ENCODE measurements around the gene SOX3. TPM values are rescaled to one million over a fixed set of nuclear protein-coding genes. Genes with fewer than 3 reads are reported as not detected.

Gene SOX3
- total and polyA plus RNA-seq, 2 experiments from 2014 or later = 0.42 TPM; not detected in 1

DNA sequence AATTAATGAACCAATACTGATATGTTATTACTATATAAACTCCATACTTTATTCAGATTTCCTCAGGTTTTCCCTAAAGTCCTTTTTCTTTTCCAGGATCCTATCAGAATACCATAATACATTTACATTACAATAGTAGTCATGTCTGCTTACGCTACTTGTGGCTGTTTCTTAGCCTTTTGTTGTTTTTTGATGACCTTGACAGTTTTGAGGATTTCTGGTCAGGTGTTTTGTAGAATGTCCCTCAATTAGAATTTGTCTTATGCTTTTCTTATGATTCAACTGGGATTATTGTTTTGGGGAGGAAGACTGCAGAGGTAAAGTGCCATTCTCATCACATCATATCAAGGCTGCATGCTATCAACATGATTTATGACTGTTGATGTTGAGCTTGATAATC is 9.1 kb downstream of the SOX3 start:
- TF ChIP-seq, protein P1, sequence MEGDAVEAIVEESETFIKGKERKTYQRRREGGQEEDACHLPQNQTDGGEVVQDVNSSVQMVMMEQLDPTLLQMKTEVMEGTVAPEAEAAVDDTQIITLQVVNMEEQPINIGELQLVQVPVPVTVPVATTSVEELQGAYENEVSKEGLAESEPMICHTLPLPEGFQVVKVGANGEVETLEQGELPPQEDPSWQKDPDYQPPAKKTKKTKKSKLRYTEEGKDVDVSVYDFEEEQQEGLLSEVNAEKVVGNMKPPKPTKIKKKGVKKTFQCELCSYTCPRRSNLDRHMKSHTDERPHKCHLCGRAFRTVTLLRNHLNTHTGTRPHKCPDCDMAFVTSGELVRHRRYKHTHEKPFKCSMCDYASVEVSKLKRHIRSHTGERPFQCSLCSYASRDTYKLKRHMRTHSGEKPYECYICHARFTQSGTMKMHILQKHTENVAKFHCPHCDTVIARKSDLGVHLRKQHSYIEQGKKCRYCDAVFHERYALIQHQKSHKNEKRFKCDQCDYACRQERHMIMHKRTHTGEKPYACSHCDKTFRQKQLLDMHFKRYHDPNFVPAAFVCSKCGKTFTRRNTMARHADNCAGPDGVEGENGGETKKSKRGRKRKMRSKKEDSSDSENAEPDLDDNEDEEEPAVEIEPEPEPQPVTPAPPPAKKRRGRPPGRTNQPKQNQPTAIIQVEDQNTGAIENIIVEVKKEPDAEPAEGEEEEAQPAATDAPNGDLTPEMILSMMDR (IDR thresholded peaks at IDR 0.05; ENCODE audit: low read depth, low read length) = no peak
- DNase-seq (ENCODE audit: low read depth in 1 of 2, low spot score in 1 of 2) = no peak
- H3K9me3 ChIP-seq (ENCODE audit: low read depth) = no peaks in the 10 kb centered on the region
- H3K4me3 ChIP-seq = no peak overlapping the region
- no peak overlapping the region for H3K27ac ChIP-seq
- H3K27me3 ChIP-seq = peaks cover 70% of the 10 kb centered on the region
- no peaks in the 10 kb centered on the region for H3K4me1 ChIP-seq (ENCODE audit: low read depth)
- no peaks in the 10 kb centered on the region for H3K36me3 ChIP-seq

DNA sequence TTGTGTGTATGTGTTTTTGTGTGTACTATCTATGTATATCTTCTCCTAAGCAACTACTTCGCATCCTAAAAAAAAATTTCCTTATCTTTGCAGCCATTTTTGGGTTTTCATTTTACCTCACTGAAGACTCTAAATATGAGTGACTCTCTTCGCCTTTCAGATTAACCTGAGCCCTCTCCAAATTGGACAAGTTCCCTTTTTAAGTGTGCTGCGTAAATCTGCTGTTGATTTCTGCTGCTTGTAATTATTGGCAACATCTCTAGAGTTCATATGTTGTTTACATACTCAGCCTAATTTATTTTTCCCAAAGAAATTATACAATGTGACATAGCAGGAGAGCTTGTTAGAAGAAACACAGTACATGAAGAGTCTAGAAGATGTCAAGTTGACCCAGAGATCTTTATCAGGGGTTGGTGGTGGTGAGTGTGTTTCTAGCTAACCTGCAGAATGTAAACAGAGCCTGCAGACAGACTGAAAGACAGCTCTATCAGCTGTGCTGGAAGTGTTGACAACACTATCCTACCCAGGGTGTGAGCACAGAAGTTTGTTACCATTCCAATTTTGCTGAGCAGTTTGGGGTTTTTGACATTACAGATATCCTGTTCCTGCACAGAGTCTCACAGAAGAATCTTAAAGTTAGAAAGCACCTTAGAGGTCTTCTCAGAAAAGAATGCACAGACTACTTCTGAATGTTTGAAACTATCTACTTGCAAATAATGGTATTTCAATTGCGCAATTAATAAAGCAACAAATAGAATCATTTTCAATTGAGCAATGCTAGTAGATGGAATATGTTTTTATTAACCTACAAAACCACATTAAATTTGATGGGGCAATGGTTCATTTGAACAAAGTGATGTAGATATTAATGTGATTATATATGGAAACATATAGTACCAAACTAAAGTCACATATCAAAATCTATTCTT is 12.5 kb downstream of the SOX3 start:
- H3K27ac ChIP-seq = no peak overlapping the region
- TF ChIP-seq, protein P1 (IDR thresholded peaks at IDR 0.05; ENCODE audit: low read depth, low read length) = no peak
- no peaks in the 10 kb centered on the region for H3K36me3 ChIP-seq
- no peaks in the 10 kb centered on the region for H3K4me1 ChIP-seq (ENCODE audit: low read depth)
- DNase-seq (ENCODE audit: low read depth in 1 of 2, low spot score in 1 of 2) = no peak
- no peaks in the 10 kb centered on the region for H3K9me3 ChIP-seq (ENCODE audit: low read depth)
- peaks cover 39% of the 10 kb centered on the region for H3K27me3 ChIP-seq
- H3K4me3 ChIP-seq = no peak overlapping the region

DNA sequence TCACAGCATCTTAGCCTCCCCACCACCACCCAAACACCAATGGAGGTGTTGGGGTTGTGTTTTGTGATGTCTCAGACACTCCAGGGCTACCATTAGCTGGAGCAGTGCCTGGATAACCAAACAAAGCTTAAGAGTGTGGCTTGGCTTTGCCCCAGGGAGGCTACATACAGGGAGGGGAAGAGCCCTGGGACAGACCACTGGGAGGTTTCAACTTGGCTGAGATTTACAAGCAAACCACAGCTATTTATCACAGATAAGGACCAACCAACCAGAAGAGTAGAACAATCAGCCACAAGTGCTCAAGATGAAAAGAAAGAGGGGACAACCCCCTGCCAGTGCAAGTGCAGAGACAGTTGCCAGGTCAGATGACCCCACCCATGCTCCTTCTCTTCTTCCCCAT is 24.1 kb downstream of the SOX3 start:
- Histone ChIP-seq H3K4me3 (no peak overlapping the region), H3K27ac (no peak overlapping the region), H3K4me1 (ENCODE audit: low read depth) (no peaks in the 10 kb centered on the region), H3K36me3 (no peaks in the 10 kb centered on the region), H3K9me3 (ENCODE audit: low read depth) (no peaks in the 10 kb centered on the region), H3K27me3 (peaks cover 7% of the 10 kb centered on the region)
- TF ChIP-seq, protein P1 (IDR thresholded peaks at IDR 0.05; ENCODE audit: low read depth, low read length) = no peak
- no peak for DNase-seq (ENCODE audit: low read depth in 1 of 2, low spot score in 1 of 2)

- no peaks in the 10 kb centered on the region for H3K9me3 ChIP-seq (ENCODE audit: low read depth)
- H3K36me3 ChIP-seq = no peaks in the 10 kb centered on the region
- TF ChIP-seq, protein P1 (IDR thresholded peaks at IDR 0.05; ENCODE audit: low read depth, low read length) = no peak
- DNase-seq (ENCODE audit: low read depth in 1 of 2, low spot score in 1 of 2) = no peak
- no peak overlapping the region for H3K4me3 ChIP-seq
- H3K27me3 ChIP-seq = peaks cover 3% of the 10 kb centered on the region
- H3K27ac ChIP-seq = no peak overlapping the region
- no peaks in the 10 kb centered on the region for H3K4me1 ChIP-seq (ENCODE audit: low read depth)
Measured at GRCh38 chrX:140477987-140478386, 26.9 kb downstream of the SOX3 start.

DNA sequence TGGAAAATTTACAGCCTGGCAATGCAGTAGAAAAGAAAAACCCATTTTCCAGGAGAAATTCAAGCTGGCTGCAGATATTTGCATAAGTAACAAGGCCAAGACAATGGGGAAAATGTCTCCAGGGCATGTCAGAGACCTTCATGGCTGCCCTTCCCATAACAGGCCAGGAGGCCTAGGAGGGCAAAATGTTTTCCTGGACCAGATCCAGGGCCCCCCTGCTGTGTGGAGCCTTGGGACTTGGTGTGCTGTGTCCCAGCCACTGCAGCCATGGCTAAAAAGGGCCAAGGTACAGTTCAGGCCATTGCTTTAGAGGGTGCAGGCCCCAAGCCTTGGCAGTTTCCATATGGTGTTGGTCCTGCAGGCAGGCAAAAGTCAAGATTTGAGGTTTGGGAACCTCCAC is 29.8 kb downstream of the SOX3 start:
- TF ChIP-seq, protein P1 (IDR thresholded peaks at IDR 0.05; ENCODE audit: low read depth, low read length) = no peak
- H3K27ac ChIP-seq = no peak overlapping the region
- H3K9me3 ChIP-seq (ENCODE audit: low read depth) = no peaks in the 10 kb centered on the region
- H3K4me1 ChIP-seq (ENCODE audit: low read depth) = no peaks in the 10 kb centered on the region
- H3K36me3 ChIP-seq = no peaks in the 10 kb centered on the region
- peaks cover under 1% of the 10 kb centered on the region for H3K27me3 ChIP-seq
- DNase-seq (ENCODE audit: low read depth in 1 of 2, low spot score in 1 of 2) = no peak
- no peak overlapping the region for H3K4me3 ChIP-seq
